ENCODE data around the gene SLIT3.

Gene SLIT3

DNA sequence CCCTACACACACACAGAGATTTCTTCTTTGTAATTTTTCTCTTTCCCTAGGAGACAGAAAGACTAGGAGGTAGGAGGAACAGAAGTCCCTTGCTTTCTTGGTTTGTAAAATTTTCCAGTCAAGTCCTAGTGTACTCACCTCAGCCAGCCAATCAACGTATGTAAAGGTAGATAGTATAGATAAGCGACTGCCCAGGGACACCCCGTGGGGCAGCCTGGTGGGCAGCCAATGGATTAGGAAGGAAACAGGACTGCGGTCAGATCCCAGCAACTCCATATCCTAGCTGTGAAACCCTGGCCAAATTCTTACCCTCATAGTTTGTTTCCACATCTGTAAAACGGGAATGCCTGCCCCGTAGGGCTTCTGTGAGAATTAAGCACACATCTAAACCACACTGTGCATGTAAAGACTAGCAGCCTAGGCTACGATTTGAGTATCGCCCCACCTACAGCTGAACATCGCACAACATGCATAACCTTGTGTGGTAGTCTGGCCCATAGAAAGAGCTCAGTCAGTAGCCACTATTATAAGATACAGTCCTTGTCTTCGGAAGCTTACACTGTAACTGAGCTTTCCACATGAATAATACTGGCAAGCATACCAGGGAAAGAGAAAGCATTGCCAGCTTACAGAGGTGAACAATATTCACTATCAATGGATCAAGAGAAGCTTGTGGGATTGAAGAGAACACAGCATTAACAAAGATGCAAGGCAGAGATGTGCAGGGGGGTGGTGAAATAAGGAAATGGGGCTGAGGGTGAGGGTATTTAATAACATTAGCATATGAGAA is 368.3 kb downstream of the SLIT3 start:
- Histone ChIP-seq H3K27me3 (ENCODE audit: low read depth, low read length) (no peaks in the 10 kb centered on the region), H3K9me3 (ENCODE audit: control insufficient read depth in 1 of 2, low read length in 2 of 2) (no peaks in the 10 kb centered on the region), H3K27ac (ENCODE audit: low read length) (no peak overlapping the region), H3K4me3 (ENCODE audit: low read depth in 1 of 2, low read length in 2 of 2) (no peak overlapping the region), H3K4me1 (ENCODE audit: control insufficient read depth in 1 of 2, insufficient read depth in 2 of 2, low read length in 2 of 2) (no peaks in the 10 kb centered on the region), H3K36me3 (ENCODE audit: control insufficient read depth in 1 of 2, insufficient read depth in 2 of 2, low read length in 2 of 2) (no peaks in the 10 kb centered on the region)

DNA sequence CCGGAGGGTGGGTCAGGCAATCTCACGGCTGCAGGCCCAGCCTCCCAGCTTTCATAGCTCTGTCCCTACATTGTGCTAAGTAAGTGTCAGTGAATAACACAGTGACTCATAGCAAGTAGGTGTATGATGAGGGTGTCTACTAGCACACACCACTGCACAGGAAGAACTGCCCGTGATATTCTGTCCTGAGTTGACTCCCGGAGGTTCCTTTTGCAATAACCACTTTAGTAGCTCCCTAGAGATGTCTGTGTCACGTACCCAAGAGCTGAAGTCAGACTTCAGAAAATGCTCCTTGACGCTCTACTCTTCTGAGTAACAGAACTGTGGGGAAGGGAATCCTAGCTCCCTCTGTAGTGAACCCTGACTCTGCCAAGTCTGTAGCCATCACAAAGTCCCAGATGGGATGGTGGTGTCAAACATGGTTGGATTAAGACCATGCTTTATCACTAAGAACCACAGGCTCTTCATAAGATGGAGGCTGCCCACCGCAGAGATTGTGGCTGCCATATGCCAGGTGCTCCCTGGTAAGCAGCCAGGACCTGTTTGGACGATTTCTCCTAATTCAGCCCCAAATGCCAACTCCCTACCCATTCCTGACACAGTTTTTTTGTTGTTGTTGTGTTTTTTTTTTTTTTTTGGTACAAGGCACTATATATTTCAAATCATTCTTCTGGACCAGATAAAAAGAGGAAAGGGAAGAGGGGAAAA is 369.1 kb downstream of the SLIT3 start:
- Histone ChIP-seq H3K4me3 (ENCODE audit: low read depth in 1 of 2, low read length in 2 of 2) (no peak overlapping the region), H3K27ac (ENCODE audit: low read length) (no peak overlapping the region)

DNA sequence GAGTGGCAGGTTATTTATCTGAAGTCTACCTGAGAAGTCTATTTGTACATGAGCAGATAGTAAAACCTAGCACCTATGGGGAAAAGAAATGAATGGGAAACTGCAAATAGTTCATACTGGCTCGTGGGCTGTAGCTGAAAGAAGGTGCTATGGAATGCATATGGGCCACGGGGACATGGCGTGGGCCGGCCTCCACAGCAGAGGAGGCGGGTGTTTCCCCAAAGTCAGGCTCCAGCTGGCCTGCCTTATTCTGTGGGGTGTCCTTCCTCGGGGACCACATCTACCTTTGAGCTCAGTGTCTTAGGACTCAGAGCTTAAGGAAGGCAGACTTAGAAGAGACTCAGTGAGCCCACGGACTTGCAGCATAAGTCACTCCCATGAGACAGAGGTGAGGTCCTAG is 371.3 kb downstream of the SLIT3 start:
- Histone ChIP-seq H3K9me3 (ENCODE audit: control insufficient read depth in 1 of 2, low read length in 2 of 2) (no peaks in the 10 kb centered on the region), H3K4me1 (ENCODE audit: control insufficient read depth in 1 of 2, insufficient read depth in 2 of 2, low read length in 2 of 2) (no peaks in the 10 kb centered on the region), H3K36me3 (ENCODE audit: control insufficient read depth in 1 of 2, insufficient read depth in 2 of 2, low read length in 2 of 2) (no peaks in the 10 kb centered on the region), H3K4me3 (ENCODE audit: low read depth in 1 of 2, low read length in 2 of 2) (no peak overlapping the region), H3K27ac (ENCODE audit: low read length) (no peak overlapping the region), H3K27me3 (ENCODE audit: low read depth, low read length) (no peaks in the 10 kb centered on the region)

More for the DNA sequence above, 369.1 kb downstream of the SLIT3 start:
- no peaks in the 10 kb centered on the region for H3K9me3 ChIP-seq (ENCODE audit: control insufficient read depth in 1 of 2, low read length in 2 of 2)
- H3K27me3 ChIP-seq (ENCODE audit: low read depth, low read length), result no peaks in the 10 kb centered on the region
- no peaks in the 10 kb centered on the region for H3K36me3 ChIP-seq (ENCODE audit: control insufficient read depth in 1 of 2, insufficient read depth in 2 of 2, low read length in 2 of 2)
- H3K4me1 ChIP-seq (ENCODE audit: control insufficient read depth in 1 of 2, insufficient read depth in 2 of 2, low read length in 2 of 2), result no peaks in the 10 kb centered on the region

DNA sequence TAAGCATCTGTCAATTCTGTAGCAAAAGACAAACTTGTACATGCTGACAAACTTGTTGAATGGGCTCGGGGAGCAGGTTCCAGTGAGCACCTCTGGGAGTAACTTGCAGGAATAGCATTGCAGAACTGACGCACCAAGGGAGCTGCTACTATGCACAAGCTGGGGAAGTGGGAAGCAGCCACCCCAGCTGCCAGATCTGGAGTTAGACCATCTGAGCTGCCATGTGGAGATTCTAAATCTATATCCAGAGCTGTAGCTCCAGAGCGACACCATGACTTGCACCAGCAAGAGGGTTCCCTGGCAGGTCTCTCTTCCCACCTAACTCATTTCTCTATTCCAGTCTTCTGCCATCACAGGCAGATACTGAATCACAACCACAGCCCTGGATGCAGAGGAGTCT is 375.8 kb downstream of the SLIT3 start:
- Histone ChIP-seq H3K27me3 (ENCODE audit: low read depth, low read length) (no peaks in the 10 kb centered on the region), H3K27ac (ENCODE audit: low read length) (no peak overlapping the region), H3K4me3 (ENCODE audit: low read depth in 1 of 2, low read length in 2 of 2) (no peak overlapping the region), H3K4me1 (ENCODE audit: control insufficient read depth in 1 of 2, insufficient read depth in 2 of 2, low read length in 2 of 2) (no peaks in the 10 kb centered on the region), H3K9me3 (ENCODE audit: control insufficient read depth in 1 of 2, low read length in 2 of 2) (no peaks in the 10 kb centered on the region), H3K36me3 (ENCODE audit: control insufficient read depth in 1 of 2, insufficient read depth in 2 of 2, low read length in 2 of 2) (no peaks in the 10 kb centered on the region)

DNA sequence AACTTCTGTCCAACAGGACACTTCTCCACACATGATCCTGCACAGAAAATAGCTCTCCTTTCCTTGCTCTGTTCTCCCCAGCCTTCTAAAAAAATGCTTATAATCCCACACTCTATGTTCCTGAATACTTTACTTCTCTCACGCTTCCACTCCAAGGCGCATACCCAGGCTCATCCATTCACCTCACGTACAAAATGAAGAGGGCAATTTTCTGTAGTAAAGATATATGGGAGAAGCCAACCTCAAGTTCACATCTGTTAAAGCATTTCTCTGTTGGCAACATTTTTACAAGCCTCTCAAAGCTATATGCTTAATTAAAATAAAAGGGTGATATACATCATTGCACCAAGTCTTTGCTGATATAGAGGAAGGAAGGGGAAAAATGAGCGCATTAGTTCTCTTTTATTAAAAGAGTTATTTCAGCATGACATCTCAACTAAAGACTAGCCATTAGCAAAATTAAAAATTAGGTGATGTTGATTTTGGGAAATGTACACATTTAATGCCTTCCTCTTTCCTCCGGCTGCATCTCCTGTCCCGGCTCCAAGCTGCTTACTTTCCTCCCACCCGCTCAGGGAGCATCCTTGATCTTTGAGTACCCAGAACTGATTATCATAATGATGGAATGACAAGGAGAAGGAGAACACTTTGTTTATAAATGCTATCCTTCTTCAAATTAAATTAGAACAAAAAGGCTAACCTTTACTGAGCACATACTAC is 379.6 kb downstream of the SLIT3 start:
- Histone ChIP-seq H3K9me3 (ENCODE audit: control insufficient read depth in 1 of 2, low read length in 2 of 2) (no peaks in the 10 kb centered on the region), H3K27ac (ENCODE audit: low read length) (no peak overlapping the region), H3K4me1 (ENCODE audit: control insufficient read depth in 1 of 2, insufficient read depth in 2 of 2, low read length in 2 of 2) (peaks cover 0 to 6% of the 10 kb centered on the region in 2 donors), H3K36me3 (ENCODE audit: control insufficient read depth in 1 of 2, insufficient read depth in 2 of 2, low read length in 2 of 2) (no peaks in the 10 kb centered on the region), H3K4me3 (ENCODE audit: low read depth in 1 of 2, low read length in 2 of 2) (no peak overlapping the region), H3K27me3 (ENCODE audit: low read depth, low read length) (no peaks in the 10 kb centered on the region)

DNA sequence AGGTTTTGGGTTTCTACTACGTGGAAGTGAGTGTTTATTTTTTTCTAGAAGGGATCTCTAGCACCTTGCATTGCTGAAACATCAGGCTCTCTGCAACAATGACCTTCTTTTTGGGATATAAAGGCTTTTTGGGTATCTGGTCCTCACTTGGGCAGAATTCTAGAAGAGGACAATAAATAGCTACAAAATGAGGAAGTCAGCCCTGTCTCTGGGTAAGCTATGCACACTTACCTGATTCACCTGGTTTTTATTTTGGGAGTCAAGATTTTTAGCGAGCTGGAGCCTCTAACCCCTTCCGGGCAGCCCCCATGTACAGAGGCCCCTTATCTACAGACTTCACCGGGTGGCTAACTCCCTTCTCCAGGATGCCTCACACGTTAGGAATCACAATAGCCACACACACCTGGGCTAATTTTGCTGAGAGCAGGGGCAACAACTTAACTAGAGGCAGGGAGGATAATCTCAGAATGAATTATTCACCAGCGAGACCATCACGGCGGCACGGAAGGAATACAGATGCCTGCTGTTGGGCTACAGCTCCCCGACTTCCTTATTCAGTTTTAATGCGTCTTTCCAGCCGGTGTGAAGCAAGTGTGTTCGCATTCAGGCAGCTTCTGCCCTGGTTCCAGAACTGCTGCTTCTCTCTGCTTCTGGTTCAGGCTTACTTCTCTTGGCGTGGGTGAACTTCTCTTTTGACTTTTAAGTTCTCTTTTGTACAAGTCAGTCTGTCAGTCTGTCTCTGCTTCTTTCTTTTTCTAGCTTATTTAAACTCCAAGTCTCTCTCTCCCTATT is 380.7 kb downstream of the SLIT3 start:
- no peaks in the 10 kb centered on the region for H3K27me3 ChIP-seq (ENCODE audit: low read depth, low read length)
- peaks cover 0 to 11% of the 10 kb centered on the region in 2 donors for H3K4me1 ChIP-seq (ENCODE audit: control insufficient read depth in 1 of 2, insufficient read depth in 2 of 2, low read length in 2 of 2)
- no peaks in the 10 kb centered on the region for H3K36me3 ChIP-seq (ENCODE audit: control insufficient read depth in 1 of 2, insufficient read depth in 2 of 2, low read length in 2 of 2)
- H3K27ac ChIP-seq (ENCODE audit: low read length), result no peak overlapping the region
- H3K4me3 ChIP-seq (ENCODE audit: low read depth in 1 of 2, low read length in 2 of 2), result no peak overlapping the region
- H3K9me3 ChIP-seq (ENCODE audit: control insufficient read depth in 1 of 2, low read length in 2 of 2), result no peaks in the 10 kb centered on the region

DNA sequence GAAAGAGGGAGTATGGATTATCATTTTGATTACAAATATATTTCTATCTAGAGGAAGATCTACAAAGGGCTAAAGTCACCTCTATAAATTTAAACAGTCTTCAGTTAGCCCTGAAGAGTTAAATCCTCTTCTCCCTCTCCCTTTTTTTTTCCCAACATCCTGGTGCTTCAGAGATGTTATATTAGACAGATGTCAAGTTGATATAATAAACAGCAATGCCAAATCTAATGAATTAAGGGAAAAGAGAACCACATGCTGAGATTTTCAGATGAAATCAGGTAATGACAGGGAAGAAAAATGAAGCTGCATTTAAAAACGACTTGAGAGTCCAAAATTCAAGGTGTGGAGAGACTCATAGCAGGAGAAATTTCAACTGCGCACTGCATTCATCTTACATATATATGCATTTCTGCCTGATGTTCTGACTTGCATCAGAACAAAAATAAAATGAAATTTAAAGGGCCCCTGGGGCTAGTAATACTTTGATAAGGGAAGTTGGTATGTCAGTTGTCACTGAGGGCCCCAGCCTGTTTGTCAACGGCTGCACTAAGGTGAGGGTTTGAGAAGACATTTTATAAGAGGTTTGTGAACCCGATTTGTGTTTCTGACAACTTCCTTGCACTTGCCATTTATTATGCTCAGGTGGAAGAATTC is 382.9 kb downstream of the SLIT3 start:
- Histone ChIP-seq H3K27ac (ENCODE audit: low read length) (no peak overlapping the region), H3K4me1 (ENCODE audit: control insufficient read depth in 1 of 2, insufficient read depth in 2 of 2, low read length in 2 of 2) (peaks cover 0 to 11% of the 10 kb centered on the region in 2 donors), H3K9me3 (ENCODE audit: control insufficient read depth in 1 of 2, low read length in 2 of 2) (no peaks in the 10 kb centered on the region), H3K4me3 (ENCODE audit: low read depth in 1 of 2, low read length in 2 of 2) (no peak overlapping the region), H3K27me3 (ENCODE audit: low read depth, low read length) (no peaks in the 10 kb centered on the region), H3K36me3 (ENCODE audit: control insufficient read depth in 1 of 2, insufficient read depth in 2 of 2, low read length in 2 of 2) (no peaks in the 10 kb centered on the region)

DNA sequence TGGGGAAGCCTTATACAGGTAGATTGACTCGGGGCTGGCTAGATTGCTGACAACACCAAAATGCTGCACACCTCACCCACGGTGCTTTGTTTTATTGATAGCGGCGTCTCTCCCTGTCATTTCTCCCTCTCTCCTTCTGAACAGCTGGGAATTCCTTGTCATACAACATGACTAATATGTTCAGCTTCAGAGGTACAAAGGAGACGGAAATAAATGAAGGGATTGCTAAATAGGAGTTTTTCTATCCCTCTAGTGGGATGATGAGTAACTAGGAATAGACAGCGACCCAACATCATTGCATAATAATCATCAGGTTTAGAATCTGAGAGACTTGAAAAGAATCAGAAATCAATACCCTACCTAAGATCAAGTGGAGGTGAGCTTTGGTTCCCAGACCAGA is 384.1 kb downstream of the SLIT3 start:
- Histone ChIP-seq H3K27ac (ENCODE audit: low read length) (no peak overlapping the region), H3K36me3 (ENCODE audit: control insufficient read depth in 1 of 2, insufficient read depth in 2 of 2, low read length in 2 of 2) (no peaks in the 10 kb centered on the region), H3K4me1 (ENCODE audit: control insufficient read depth in 1 of 2, insufficient read depth in 2 of 2, low read length in 2 of 2) (peaks cover 0 to 11% of the 10 kb centered on the region in 2 donors), H3K9me3 (ENCODE audit: control insufficient read depth in 1 of 2, low read length in 2 of 2) (no peaks in the 10 kb centered on the region), H3K27me3 (ENCODE audit: low read depth, low read length) (no peaks in the 10 kb centered on the region), H3K4me3 (ENCODE audit: low read depth in 1 of 2, low read length in 2 of 2) (no peak overlapping the region)

DNA sequence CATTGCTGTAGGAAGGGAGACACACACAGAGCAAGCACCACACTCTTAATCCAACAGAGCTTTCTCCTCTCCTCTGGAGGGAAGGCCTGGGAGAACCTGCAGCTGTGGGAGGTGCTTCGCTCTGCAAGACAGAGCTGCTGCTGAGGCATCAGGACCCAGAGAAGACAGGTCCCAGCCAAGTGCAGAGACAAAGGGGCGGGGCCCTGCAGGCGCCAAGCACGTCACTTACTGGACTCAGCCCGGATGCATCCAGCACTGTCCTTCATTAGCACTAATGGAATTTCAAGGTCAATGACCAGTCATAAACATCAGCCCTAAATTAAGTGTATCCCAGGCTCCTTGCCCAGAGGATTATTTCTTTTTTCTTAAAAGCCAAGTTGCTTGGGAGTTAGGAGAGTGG is 384.7 kb downstream of the SLIT3 start:
- H3K4me3 ChIP-seq (ENCODE audit: low read depth in 1 of 2, low read length in 2 of 2), result no peak overlapping the region
- H3K27ac ChIP-seq (ENCODE audit: low read length), result no peak overlapping the region
- no peaks in the 10 kb centered on the region for H3K9me3 ChIP-seq (ENCODE audit: control insufficient read depth in 1 of 2, low read length in 2 of 2)
- H3K36me3 ChIP-seq (ENCODE audit: control insufficient read depth in 1 of 2, insufficient read depth in 2 of 2, low read length in 2 of 2), result no peaks in the 10 kb centered on the region
- no peaks in the 10 kb centered on the region for H3K27me3 ChIP-seq (ENCODE audit: low read depth, low read length)
- peaks cover 0 to 11% of the 10 kb centered on the region in 2 donors for H3K4me1 ChIP-seq (ENCODE audit: control insufficient read depth in 1 of 2, insufficient read depth in 2 of 2, low read length in 2 of 2)

DNA sequence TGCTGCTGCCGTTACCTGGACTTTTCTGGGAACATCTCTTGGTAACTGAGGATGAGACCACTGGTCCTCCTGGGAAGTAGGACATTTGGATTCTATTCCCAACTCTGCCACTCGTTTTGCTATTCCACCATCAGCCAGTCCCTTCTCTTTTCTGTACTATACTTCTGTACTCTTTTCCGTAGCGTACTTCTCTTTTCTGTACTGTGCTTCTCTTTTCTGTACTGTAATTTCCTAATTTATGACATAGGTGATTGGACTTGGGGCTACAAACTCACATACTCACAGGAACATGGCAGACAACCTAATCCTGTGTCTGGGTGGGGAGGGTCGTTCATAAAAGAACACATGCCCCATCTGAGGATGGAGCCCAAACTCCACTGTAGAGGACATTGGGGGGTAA is 386.4 kb downstream of the SLIT3 start:
- Histone ChIP-seq H3K27me3 (ENCODE audit: low read depth, low read length) (no peaks in the 10 kb centered on the region), H3K4me1 (ENCODE audit: control insufficient read depth in 1 of 2, insufficient read depth in 2 of 2, low read length in 2 of 2) (peaks cover 0 to 11% of the 10 kb centered on the region in 2 donors), H3K36me3 (ENCODE audit: control insufficient read depth in 1 of 2, insufficient read depth in 2 of 2, low read length in 2 of 2) (no peaks in the 10 kb centered on the region), H3K4me3 (ENCODE audit: low read depth in 1 of 2, low read length in 2 of 2) (no peak overlapping the region), H3K9me3 (ENCODE audit: control insufficient read depth in 1 of 2, low read length in 2 of 2) (no peaks in the 10 kb centered on the region), H3K27ac (ENCODE audit: low read length) (no peak overlapping the region)
